ENCODE data around the gene KCNIP1. TPM values are rescaled to one million over a fixed set of nuclear protein-coding genes. Genes with fewer than 3 reads are reported as not detected.

KCNIP1 gene
- total RNA-seq, 1 experiment from 2014 or later: not detected

DNA sequence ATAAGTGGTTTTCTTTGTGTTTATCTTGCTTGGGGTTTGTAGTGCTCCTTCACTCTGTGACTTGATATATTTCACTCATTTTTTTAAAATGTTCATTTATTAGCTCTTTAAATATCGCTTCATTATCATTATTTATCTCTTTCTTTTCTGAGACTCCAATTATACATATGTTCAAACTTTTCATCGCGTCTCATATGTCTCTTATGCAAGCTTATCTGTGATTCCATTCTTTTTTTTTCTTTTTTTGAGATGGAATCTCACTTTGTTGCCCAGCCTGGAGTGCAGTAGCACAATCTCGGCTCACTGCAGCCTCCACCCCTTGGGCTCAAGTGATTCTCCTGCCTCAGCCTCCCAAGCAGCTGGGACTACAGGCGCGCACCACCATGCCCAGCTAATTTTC, 205.8 kb downstream of the KCNIP1 start:
- H3K27ac ChIP-seq (ENCODE audit: low read depth, low read length): no peak overlapping the region
- ATAC-seq: no peak
- no peaks in the 10 kb centered on the region for H4K20me1 ChIP-seq (ENCODE audit: insufficient read depth)
- POLR2A ChIA-PET: no interaction called here
- H3K27me3 ChIP-seq (ENCODE audit: insufficient read depth, low read length): peaks cover 63% of the 10 kb centered on the region
- CTCF ChIA-PET: no interaction called here
- BruUV-seq (replicated peaks): no TSS peak
- H2AFZ ChIP-seq (ENCODE audit: low read depth, low read length, poor library complexity, severe bottlenecking): no peak overlapping the region
- H3K9me2 ChIP-seq (ENCODE audit: insufficient read depth): no peaks in the 10 kb centered on the region
- H3K9me3 ChIP-seq (ENCODE audit: control insufficient read depth in 1 of 2, insufficient read depth in 1 of 2, low read depth in 1 of 2, low read length in 2 of 2): no peaks in the 10 kb centered on the region
- RAD21 ChIA-PET (ENCODE audit: low non-redundant PET in 1 of 2, low total read pairs in 2 of 2, uncharacterized antibody in 2 of 2, unreplicated experiment in 2 of 2): no interaction called here
- TF ChIP-seq CBX3 (IDR thresholded peaks at IDR 0.05; ENCODE audit: low read depth) (no peak), EZH2 (IDR thresholded peaks at IDR 0.05) (no peak), EZH2phosphoT487 (IDR thresholded peaks at IDR 0.05; ENCODE audit: borderline replicate concordance) (no peak), POLR2A (IDR thresholded peaks at IDR 0.05; ENCODE audit: borderline replicate concordance, extremely low read depth, insufficient read depth, insufficient read length) (no peak), TCF7L2 (IDR thresholded peaks at IDR 0.05; ENCODE audit: borderline replicate concordance, extremely low read depth, insufficient read depth, insufficient read length) (no peak), EGR1 (IDR thresholded peaks at IDR 0.05; ENCODE audit: low read depth) (no peak), JUND (IDR thresholded peaks at IDR 0.05) (no peak), SIN3A (IDR thresholded peaks at IDR 0.05; ENCODE audit: low read depth) (no peak), ZNF274 (IDR thresholded peaks at IDR 0.05; ENCODE audit: low read depth, low read length) (no peak), YY1 (IDR thresholded peaks at IDR 0.05; ENCODE audit: extremely low read depth, insufficient replicate concordance, low read depth, low read length) (no peak), RAD21 (IDR thresholded peaks at IDR 0.05; ENCODE audit: low read depth) (no peak), ZFX (IDR thresholded peaks at IDR 0.05) (no peak), SRF (IDR thresholded peaks at IDR 0.05; ENCODE audit: low read depth) (no peak), ELF1 (IDR thresholded peaks at IDR 0.05; ENCODE audit: borderline replicate concordance, low read depth) (no peak), FOSL1 (IDR thresholded peaks at IDR 0.05; ENCODE audit: low read depth) (no peak)
- TF ChIP-seq, protein P1, sequence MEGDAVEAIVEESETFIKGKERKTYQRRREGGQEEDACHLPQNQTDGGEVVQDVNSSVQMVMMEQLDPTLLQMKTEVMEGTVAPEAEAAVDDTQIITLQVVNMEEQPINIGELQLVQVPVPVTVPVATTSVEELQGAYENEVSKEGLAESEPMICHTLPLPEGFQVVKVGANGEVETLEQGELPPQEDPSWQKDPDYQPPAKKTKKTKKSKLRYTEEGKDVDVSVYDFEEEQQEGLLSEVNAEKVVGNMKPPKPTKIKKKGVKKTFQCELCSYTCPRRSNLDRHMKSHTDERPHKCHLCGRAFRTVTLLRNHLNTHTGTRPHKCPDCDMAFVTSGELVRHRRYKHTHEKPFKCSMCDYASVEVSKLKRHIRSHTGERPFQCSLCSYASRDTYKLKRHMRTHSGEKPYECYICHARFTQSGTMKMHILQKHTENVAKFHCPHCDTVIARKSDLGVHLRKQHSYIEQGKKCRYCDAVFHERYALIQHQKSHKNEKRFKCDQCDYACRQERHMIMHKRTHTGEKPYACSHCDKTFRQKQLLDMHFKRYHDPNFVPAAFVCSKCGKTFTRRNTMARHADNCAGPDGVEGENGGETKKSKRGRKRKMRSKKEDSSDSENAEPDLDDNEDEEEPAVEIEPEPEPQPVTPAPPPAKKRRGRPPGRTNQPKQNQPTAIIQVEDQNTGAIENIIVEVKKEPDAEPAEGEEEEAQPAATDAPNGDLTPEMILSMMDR (IDR thresholded peaks at IDR 0.05 in 2 of 3, conservative IDR thresholded peaks at IDR 0.05 in 1 of 3; ENCODE audit: borderline replicate concordance in 1 of 3, insufficient read depth in 1 of 3, low read depth in 2 of 3, low read length in 2 of 3): no peak
- TF ChIP-seq, protein P2, sequence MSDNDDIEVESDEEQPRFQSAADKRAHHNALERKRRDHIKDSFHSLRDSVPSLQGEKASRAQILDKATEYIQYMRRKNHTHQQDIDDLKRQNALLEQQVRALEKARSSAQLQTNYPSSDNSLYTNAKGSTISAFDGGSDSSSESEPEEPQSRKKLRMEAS (IDR thresholded peaks at IDR 0.05): no peak
- TF ChIP-seq, protein P3, sequence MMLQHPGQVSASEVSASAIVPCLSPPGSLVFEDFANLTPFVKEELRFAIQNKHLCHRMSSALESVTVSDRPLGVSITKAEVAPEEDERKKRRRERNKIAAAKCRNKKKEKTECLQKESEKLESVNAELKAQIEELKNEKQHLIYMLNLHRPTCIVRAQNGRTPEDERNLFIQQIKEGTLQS (IDR thresholded peaks at IDR 0.05): no peak
- TF ChIP-seq, protein P4, sequence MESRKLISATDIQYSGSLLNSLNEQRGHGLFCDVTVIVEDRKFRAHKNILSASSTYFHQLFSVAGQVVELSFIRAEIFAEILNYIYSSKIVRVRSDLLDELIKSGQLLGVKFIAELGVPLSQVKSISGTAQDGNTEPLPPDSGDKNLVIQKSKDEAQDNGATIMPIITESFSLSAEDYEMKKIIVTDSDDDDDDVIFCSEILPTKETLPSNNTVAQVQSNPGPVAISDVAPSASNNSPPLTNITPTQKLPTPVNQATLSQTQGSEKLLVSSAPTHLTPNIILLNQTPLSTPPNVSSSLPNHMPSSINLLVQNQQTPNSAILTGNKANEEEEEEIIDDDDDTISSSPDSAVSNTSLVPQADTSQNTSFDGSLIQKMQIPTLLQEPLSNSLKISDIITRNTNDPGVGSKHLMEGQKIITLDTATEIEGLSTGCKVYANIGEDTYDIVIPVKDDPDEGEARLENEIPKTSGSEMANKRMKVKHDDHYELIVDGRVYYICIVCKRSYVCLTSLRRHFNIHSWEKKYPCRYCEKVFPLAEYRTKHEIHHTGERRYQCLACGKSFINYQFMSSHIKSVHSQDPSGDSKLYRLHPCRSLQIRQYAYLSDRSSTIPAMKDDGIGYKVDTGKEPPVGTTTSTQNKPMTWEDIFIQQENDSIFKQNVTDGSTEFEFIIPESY (IDR thresholded peaks at IDR 0.05; ENCODE audit: extremely low read depth, insufficient replicate concordance, low read length): no peak
- H3K4me1 ChIP-seq (ENCODE audit: control insufficient read depth in 1 of 2, insufficient read depth in 2 of 2, low read length in 2 of 2): no peaks in the 10 kb centered on the region
- H3K9ac ChIP-seq (ENCODE audit: low read length): no peak overlapping the region
- intact Hi-C loops (cut with micrococcal nuclease): no loop called here
- H3K36me3 ChIP-seq (ENCODE audit: control insufficient read depth in 1 of 2, insufficient read depth in 2 of 2, low read length in 2 of 2): no peaks in the 10 kb centered on the region
- no peak overlapping the region for H3K4me2 ChIP-seq (ENCODE audit: low read length)
- H3K79me2 ChIP-seq (ENCODE audit: insufficient read depth, low read length): no peaks in the 10 kb centered on the region
- H3K4me3 ChIP-seq (replicated peaks in 1 of 2; ENCODE audit: low read depth in 1 of 2, low read length in 2 of 2): no peak overlapping the region
- DNase-seq (ENCODE audit: low read depth, low spot score): no peak
